SH-SY5Y (cell line): Measurements from ENCODE around the gene HOXB3.

ENCODE experiments used
- GATA2 ChIP-seq: IDR thresholded peaks from 2 replicates; pipeline ENCODE4 v1.6.1; 2011; ENCODE audit warnings: mild to moderate bottlenecking, low read depth, low read length
- GATA3 ChIP-seq: IDR thresholded peaks from 2 replicates; pipeline ENCODE4 v1.6.1; 2011; ENCODE audit warnings: low read depth, mild to moderate bottlenecking, low read length, moderate library complexity

DNA sequence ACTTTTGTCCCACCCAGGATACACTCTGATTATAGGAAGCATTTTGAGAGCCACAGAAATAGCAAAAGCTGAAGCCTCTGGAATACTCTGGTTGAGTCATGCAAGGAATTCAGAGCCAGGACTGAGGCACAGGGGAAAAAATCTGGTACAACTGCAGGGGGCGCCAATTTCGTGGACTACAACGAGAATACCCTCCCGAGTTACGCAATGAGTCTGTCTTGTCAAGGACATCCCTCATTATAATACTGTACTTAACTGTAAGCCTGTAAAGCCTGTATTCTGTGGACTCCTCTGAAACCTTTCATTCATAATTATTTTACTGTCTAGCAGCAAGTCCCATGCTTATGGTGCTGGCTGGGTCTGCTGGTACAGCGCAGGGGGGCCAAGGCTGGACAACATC lies 67.0 kb downstream of the HOXB3 start:
- TF ChIP-seq GATA3 (no peak), GATA2 (no peak)
